Measurements from ENCODE around the gene MAPKAPK2.
"Not testable (repeated sequence)": the region's sequence is repeated elsewhere in the genome, so short reads cannot be mapped to it uniquely, and the experiment has no call there.

Gene MAPKAPK2

GRCh38 chr1:206684478-206685333 lies at the start of gene MAPKAPK2:
MAPKAPK2 (plus strand) TSS chr1:206684905; CDS start chr1:206685230, 325 bp downstream.
- peak; percentile 88 to 98 (median 93) for DNase-seq

- DNase-seq = peak; percentile 97 to 99 (median 98)
Observed at GRCh38 chr1:206635080-206635977, 49.4 kb upstream of the MAPKAPK2 start, which contains the start of gene DYRK3. DYRK3 (plus strand) TSS chr1:206635536; CDS start chr1:206635704, 168 bp downstream.

GRCh38 chr1:206635978-206636345 lies 48.7 kb upstream of the MAPKAPK2 start:
- DNase-seq = peak; percentile 58 to 65 (median 65)

- DNase-seq = no peak
Observed at GRCh38 chr1:206636671-206637070, 48.0 kb upstream of the MAPKAPK2 start.

- no peak for DNase-seq
Observed at GRCh38 chr1:206637605-206638004, 47.1 kb upstream of the MAPKAPK2 start.

- DNase-seq = not testable (repeated sequence)
Observed at GRCh38 chr1:206642074-206642473, 42.6 kb upstream of the MAPKAPK2 start.

GRCh38 chr1:206643118-206643698 lies 41.5 kb upstream of the MAPKAPK2 start:
- DNase-seq = no peak

- no peak for DNase-seq
Observed at GRCh38 chr1:206646504-206646903, 38.2 kb upstream of the MAPKAPK2 start.

- DNase-seq = no peak
Observed at GRCh38 chr1:206647224-206647623, 37.5 kb upstream of the MAPKAPK2 start.

GRCh38 chr1:206649261-206649921 lies 35.3 kb upstream of the MAPKAPK2 start:
- no peak for DNase-seq

GRCh38 chr1:206651014-206651413 lies 33.7 kb upstream of the MAPKAPK2 start:
- DNase-seq = no peak

GRCh38 chr1:206651958-206652890 lies 32.5 kb upstream of the MAPKAPK2 start:
- no peak for DNase-seq

- DNase-seq = no peak
Observed at GRCh38 chr1:206653715-206654459, 30.8 kb upstream of the MAPKAPK2 start.

GRCh38 chr1:206654828-206655227 lies 29.9 kb upstream of the MAPKAPK2 start:
- peak; percentile 73 to 86 (median 83) for DNase-seq

- DNase-seq = no peak
Observed at GRCh38 chr1:206655471-206655882, 29.2 kb upstream of the MAPKAPK2 start.

- no peak for DNase-seq
Observed at GRCh38 chr1:206656936-206657335, 27.8 kb upstream of the MAPKAPK2 start.

- no peak for DNase-seq
Observed at GRCh38 chr1:206657751-206658150, 27.0 kb upstream of the MAPKAPK2 start.

- DNase-seq = peak in 2 of 3 donors; percentile 58 to 73
Observed at GRCh38 chr1:206658264-206658980, 26.3 kb upstream of the MAPKAPK2 start.

- DNase-seq = no peak
Observed at GRCh38 chr1:206658981-206659273, 25.8 kb upstream of the MAPKAPK2 start.

GRCh38 chr1:206660136-206660535 lies 24.6 kb upstream of the MAPKAPK2 start:
- DNase-seq = no peak

All from suppressor macrophage treated with lipopolysaccharide for 1 hour (primary cell).